ENCODE data around the gene JAK1.
A peak's percentile ranks its signal among the peaks of the same experiment; 100 is the strongest.

JAK1 gene

GRCh38 chr1:64959986-64960385 lies 6.4 kb downstream of the JAK1 start:
- Histone ChIP-seq H3K36me3 (replicated peaks; ENCODE audit: low read depth, low read length) (no peaks in the 10 kb centered on the region), H3K4me3 (ENCODE audit: low read length) (peak overlapping the region; percentile 87), H3K4me1 (ENCODE audit: low read length) (peaks cover 94% of the 10 kb centered on the region), H2AFZ (ENCODE audit: low read depth, low read length) (no peak overlapping the region), H3K27me3 (ENCODE audit: low read depth, low read length) (no peaks in the 10 kb centered on the region), H3K4me2 (ENCODE audit: low read length) (peak overlapping the region; percentile 86), H4K20me1 (ENCODE audit: insufficient read depth, low read length) (peaks cover 26% of the 10 kb centered on the region), H3K9ac (ENCODE audit: low read length) (peak overlapping the region; percentile 63), H3K9me3 (ENCODE audit: insufficient read depth, low read length) (no peaks in the 10 kb centered on the region), H3K79me2 (ENCODE audit: low read length) (peaks cover 86% of the 10 kb centered on the region), H3K27ac (ENCODE audit: low read length) (peak overlapping the region; percentile 99)
- no peak for TF ChIP-seq EZH2phosphoT487 (IDR thresholded peaks at IDR 0.05; ENCODE audit: low read depth)
- TF ChIP-seq, protein P1, sequence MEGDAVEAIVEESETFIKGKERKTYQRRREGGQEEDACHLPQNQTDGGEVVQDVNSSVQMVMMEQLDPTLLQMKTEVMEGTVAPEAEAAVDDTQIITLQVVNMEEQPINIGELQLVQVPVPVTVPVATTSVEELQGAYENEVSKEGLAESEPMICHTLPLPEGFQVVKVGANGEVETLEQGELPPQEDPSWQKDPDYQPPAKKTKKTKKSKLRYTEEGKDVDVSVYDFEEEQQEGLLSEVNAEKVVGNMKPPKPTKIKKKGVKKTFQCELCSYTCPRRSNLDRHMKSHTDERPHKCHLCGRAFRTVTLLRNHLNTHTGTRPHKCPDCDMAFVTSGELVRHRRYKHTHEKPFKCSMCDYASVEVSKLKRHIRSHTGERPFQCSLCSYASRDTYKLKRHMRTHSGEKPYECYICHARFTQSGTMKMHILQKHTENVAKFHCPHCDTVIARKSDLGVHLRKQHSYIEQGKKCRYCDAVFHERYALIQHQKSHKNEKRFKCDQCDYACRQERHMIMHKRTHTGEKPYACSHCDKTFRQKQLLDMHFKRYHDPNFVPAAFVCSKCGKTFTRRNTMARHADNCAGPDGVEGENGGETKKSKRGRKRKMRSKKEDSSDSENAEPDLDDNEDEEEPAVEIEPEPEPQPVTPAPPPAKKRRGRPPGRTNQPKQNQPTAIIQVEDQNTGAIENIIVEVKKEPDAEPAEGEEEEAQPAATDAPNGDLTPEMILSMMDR (IDR thresholded peaks at IDR 0.05; ENCODE audit: low read depth, low read length) = no peak

GRCh38 chr1:64956733-64957441 lies 9.5 kb downstream of the JAK1 start:
- Histone ChIP-seq H3K4me2 (ENCODE audit: low read length) (peak overlapping the region; percentile 98), H3K36me3 (replicated peaks; ENCODE audit: low read depth, low read length) (no peaks in the 10 kb centered on the region), H3K9ac (ENCODE audit: low read length) (peak overlapping the region; percentile 76), H3K4me3 (ENCODE audit: low read length) (peak overlapping the region; percentile 72), H3K27ac (ENCODE audit: low read length) (peak overlapping the region; percentile 99), H2AFZ (ENCODE audit: low read depth, low read length) (no peak overlapping the region), H4K20me1 (ENCODE audit: insufficient read depth, low read length) (peaks cover 40% of the 10 kb centered on the region), H3K27me3 (ENCODE audit: low read depth, low read length) (no peaks in the 10 kb centered on the region), H3K79me2 (ENCODE audit: low read length) (peaks cover 86% of the 10 kb centered on the region), H3K4me1 (ENCODE audit: low read length) (peaks cover 88% of the 10 kb centered on the region), H3K9me3 (ENCODE audit: insufficient read depth, low read length) (no peaks in the 10 kb centered on the region)
- TF ChIP-seq EZH2phosphoT487 (IDR thresholded peaks at IDR 0.05; ENCODE audit: low read depth) = no peak

- Histone ChIP-seq H3K9me3 (ENCODE audit: insufficient read depth, low read length) (no peaks in the 10 kb centered on the region), H3K79me2 (ENCODE audit: low read length) (peaks cover 86% of the 10 kb centered on the region), H3K9ac (ENCODE audit: low read length) (peak overlapping the region; percentile 76), H3K4me2 (ENCODE audit: low read length) (peak overlapping the region; percentile 98), H4K20me1 (ENCODE audit: insufficient read depth, low read length) (peaks cover 41% of the 10 kb centered on the region), H3K4me1 (ENCODE audit: low read length) (peaks cover 80% of the 10 kb centered on the region), H3K4me3 (ENCODE audit: low read length) (peak overlapping the region; percentile 72), H3K27ac (ENCODE audit: low read length) (peak overlapping the region; percentile 99), H3K27me3 (ENCODE audit: low read depth, low read length) (no peaks in the 10 kb centered on the region), H3K36me3 (replicated peaks; ENCODE audit: low read depth, low read length) (no peaks in the 10 kb centered on the region), H2AFZ (ENCODE audit: low read depth, low read length) (no peak overlapping the region)
- TF ChIP-seq, protein P1 (IDR thresholded peaks at IDR 0.05; ENCODE audit: low read depth, low read length) = no peak
- TF ChIP-seq EZH2phosphoT487 (IDR thresholded peaks at IDR 0.05; ENCODE audit: low read depth) = no peak
These were observed 10.2 kb downstream of the JAK1 start for GRCh38 chr1:64956010-64956640.

- Histone ChIP-seq H3K4me2 (ENCODE audit: low read length) (peak overlapping the region; percentile 98), H3K4me3 (ENCODE audit: low read length) (peak overlapping the region; percentile 72), H3K9ac (ENCODE audit: low read length) (peak overlapping the region; percentile 76), H3K27me3 (ENCODE audit: low read depth, low read length) (no peaks in the 10 kb centered on the region), H4K20me1 (ENCODE audit: insufficient read depth, low read length) (peaks cover 49% of the 10 kb centered on the region), H3K9me3 (ENCODE audit: insufficient read depth, low read length) (no peaks in the 10 kb centered on the region), H3K36me3 (replicated peaks; ENCODE audit: low read depth, low read length) (no peaks in the 10 kb centered on the region), H3K4me1 (ENCODE audit: low read length) (peaks cover 74% of the 10 kb centered on the region), H3K27ac (ENCODE audit: low read length) (peak overlapping the region; percentile 99), H3K79me2 (ENCODE audit: low read length) (peaks cover 89% of the 10 kb centered on the region), H2AFZ (ENCODE audit: low read depth, low read length) (no peak overlapping the region)
- no peak for TF ChIP-seq EZH2phosphoT487 (IDR thresholded peaks at IDR 0.05; ENCODE audit: low read depth)
- TF ChIP-seq, protein P1 (IDR thresholded peaks at IDR 0.05; ENCODE audit: low read depth, low read length) = no peak
These were observed 11.0 kb downstream of the JAK1 start for GRCh38 chr1:64955097-64956009.

All from OCI-LY3 (cell line).